ENCODE measurements around the gene PMS2. TPM values are rescaled to one million over a fixed set of nuclear protein-coding genes. Genes with fewer than 3 reads are reported as not detected.

Gene PMS2
- total and polyA plus RNA-seq, 2 donors (not counting 1 experiment from before 2014, with no cell fraction given): 8.1 to 20.3 TPM

DNA sequence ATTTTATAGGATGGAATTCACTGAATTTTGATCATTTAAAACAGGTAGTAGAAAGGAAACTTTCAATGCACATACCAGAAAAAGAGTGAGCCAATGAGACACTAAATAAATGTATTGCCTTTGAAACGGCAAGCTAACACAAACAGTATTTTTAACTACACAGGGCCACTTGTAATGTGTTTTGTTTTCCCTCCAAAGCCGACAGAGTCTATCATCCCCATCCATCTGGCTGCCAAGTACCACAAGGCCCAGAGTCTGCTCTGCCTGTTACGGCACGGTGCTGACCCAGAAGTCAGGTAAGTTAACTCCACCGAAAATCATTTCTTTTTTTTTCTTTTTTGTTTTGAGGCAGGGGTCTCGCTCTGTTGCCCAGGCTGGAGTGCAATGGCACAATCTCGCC, 23.8 kb upstream of the PMS2 start:
- no peak overlapping the region for H3K27ac Mint-ChIP-seq
- no peaks in the 10 kb centered on the region for H3K9me3 Mint-ChIP-seq (ENCODE audit: insufficient read depth)
- Histone ChIP-seq H4K20me1 (ENCODE audit: control insufficient read depth, insufficient read depth, low read length, poor library complexity, severe bottlenecking) (no peaks in the 10 kb centered on the region), H3K9ac (ENCODE audit: low read length) (no peak overlapping the region), H3K27me3 (replicated peaks in 1 of 4; ENCODE audit: control extremely low read depth in 1 of 4, control insufficient read depth in 3 of 4, insufficient read depth in 4 of 4, low read length in 3 of 4) (no peaks in the 10 kb centered on the region), H3K4me3 (ENCODE audit: control extremely low read depth in 1 of 5, extremely low read depth in 1 of 5, insufficient read depth in 1 of 5, low read depth in 2 of 5, low read length in 4 of 5) (no peak overlapping the region), H3K36me3 (replicated peaks in 1 of 2; ENCODE audit: control extremely low read depth in 1 of 2, control insufficient read depth in 1 of 2, extremely low read depth in 1 of 2, insufficient read depth in 2 of 2, low read length in 1 of 2) (peaks cover 6 to 71% of the 10 kb centered on the region in 2 experiments), H3K4me2 (replicated peaks; ENCODE audit: low read depth, low read length, poor library complexity, severe bottlenecking) (no peak overlapping the region), H3K4me1 (ENCODE audit: control insufficient read depth in 2 of 2, insufficient read depth in 2 of 2, low read length in 2 of 2) (peaks cover 0 to under 1% of the 10 kb centered on the region in 2 donors), H2AFZ (ENCODE audit: insufficient read depth, low read depth, low read length, poor library complexity, severe bottlenecking) (no peak overlapping the region), H3K27ac (ENCODE audit: low read length in 2 of 2) (no peak overlapping the region), H3K79me2 (ENCODE audit: control insufficient read depth, insufficient read depth, low read length) (peaks cover 35% of the 10 kb centered on the region), H3K9me3 (ENCODE audit: control extremely low read depth in 1 of 3, control insufficient read depth in 2 of 3, insufficient read depth in 1 of 3, low read length in 2 of 3) (no peaks in the 10 kb centered on the region)
- intact Hi-C loops (cut with micrococcal nuclease): no loop called here
- peaks cover 1% of the 10 kb centered on the region for H3K4me1 Mint-ChIP-seq
- ChIA-PET CTCF (interaction anchor here (0.6 to 1.7 kb wide), 3 partner anchors 74 to 473 kb away, joined by 3 to 5 read pairs (median 5); no protein-coding TSS in a partner anchor), POLR2A (no interaction called here)
- no peaks in the 10 kb centered on the region for H3K27me3 Mint-ChIP-seq
- no peak for DNase-seq
- no peak overlapping the region for H3K4me3 Mint-ChIP-seq
- 98% methylated on average over 5 of the region's 7 CpGs for WGBS (ENCODE audit: insufficient coverage)
- ATAC-seq (ENCODE audit: low read depth): no peak
- TF ChIP-seq EZH2 (IDR thresholded peaks at IDR 0.05; ENCODE audit: borderline replicate concordance, insufficient read depth, low read depth, low read length, poor library complexity, severe bottlenecking): no peak
- TF ChIP-seq, protein P1, sequence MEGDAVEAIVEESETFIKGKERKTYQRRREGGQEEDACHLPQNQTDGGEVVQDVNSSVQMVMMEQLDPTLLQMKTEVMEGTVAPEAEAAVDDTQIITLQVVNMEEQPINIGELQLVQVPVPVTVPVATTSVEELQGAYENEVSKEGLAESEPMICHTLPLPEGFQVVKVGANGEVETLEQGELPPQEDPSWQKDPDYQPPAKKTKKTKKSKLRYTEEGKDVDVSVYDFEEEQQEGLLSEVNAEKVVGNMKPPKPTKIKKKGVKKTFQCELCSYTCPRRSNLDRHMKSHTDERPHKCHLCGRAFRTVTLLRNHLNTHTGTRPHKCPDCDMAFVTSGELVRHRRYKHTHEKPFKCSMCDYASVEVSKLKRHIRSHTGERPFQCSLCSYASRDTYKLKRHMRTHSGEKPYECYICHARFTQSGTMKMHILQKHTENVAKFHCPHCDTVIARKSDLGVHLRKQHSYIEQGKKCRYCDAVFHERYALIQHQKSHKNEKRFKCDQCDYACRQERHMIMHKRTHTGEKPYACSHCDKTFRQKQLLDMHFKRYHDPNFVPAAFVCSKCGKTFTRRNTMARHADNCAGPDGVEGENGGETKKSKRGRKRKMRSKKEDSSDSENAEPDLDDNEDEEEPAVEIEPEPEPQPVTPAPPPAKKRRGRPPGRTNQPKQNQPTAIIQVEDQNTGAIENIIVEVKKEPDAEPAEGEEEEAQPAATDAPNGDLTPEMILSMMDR (IDR thresholded peaks at IDR 0.05): no peak

DNA sequence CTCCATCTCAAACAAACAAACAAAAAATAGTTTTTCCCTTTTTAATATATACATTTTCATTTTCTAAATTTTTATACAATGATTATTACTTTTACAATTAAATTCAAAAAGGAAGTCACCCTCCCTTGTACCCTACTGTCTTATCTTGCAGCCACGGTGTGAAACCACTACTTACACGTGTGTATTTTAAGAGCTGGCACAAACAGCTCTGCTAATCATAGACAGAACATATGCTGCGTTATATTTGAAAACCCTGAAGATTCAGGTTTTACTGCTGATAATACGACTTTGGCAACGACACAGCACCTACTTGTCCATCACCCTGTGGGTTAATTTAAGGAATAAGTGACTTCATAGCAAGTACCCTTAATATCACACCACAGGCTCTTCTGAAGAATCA, 23.3 kb upstream of the PMS2 start:
- no peak for DNase-seq
- TF ChIP-seq EZH2 (IDR thresholded peaks at IDR 0.05; ENCODE audit: borderline replicate concordance, insufficient read depth, low read depth, low read length, poor library complexity, severe bottlenecking): no peak
- TF ChIP-seq, protein P1 (IDR thresholded peaks at IDR 0.05): no peak
- Mint-ChIP-seq H3K4me3 (no peak overlapping the region), H3K4me1 (peaks cover 4% of the 10 kb centered on the region), H3K27ac (no peak overlapping the region), H3K27me3 (no peaks in the 10 kb centered on the region), H3K9me3 (ENCODE audit: insufficient read depth) (no peaks in the 10 kb centered on the region)
- no peak for ATAC-seq (ENCODE audit: low read depth)
- Histone ChIP-seq H2AFZ (ENCODE audit: insufficient read depth, low read depth, low read length, poor library complexity, severe bottlenecking) (no peak overlapping the region), H3K9ac (ENCODE audit: low read length) (no peak overlapping the region), H3K9me3 (ENCODE audit: control extremely low read depth in 1 of 3, control insufficient read depth in 2 of 3, insufficient read depth in 1 of 3, low read length in 2 of 3) (no peaks in the 10 kb centered on the region), H3K27ac (ENCODE audit: low read length in 2 of 2) (no peak overlapping the region), H4K20me1 (ENCODE audit: control insufficient read depth, insufficient read depth, low read length, poor library complexity, severe bottlenecking) (no peaks in the 10 kb centered on the region), H3K4me1 (ENCODE audit: control insufficient read depth in 2 of 2, insufficient read depth in 2 of 2, low read length in 2 of 2) (peaks cover under 1 to 5% of the 10 kb centered on the region in 2 donors), H3K27me3 (replicated peaks in 1 of 4; ENCODE audit: control extremely low read depth in 1 of 4, control insufficient read depth in 3 of 4, insufficient read depth in 4 of 4, low read length in 3 of 4) (no peaks in the 10 kb centered on the region), H3K4me2 (replicated peaks; ENCODE audit: low read depth, low read length, poor library complexity, severe bottlenecking) (no peak overlapping the region), H3K36me3 (replicated peaks in 1 of 2; ENCODE audit: control extremely low read depth in 1 of 2, control insufficient read depth in 1 of 2, extremely low read depth in 1 of 2, insufficient read depth in 2 of 2, low read length in 1 of 2) (peaks cover 6 to 71% of the 10 kb centered on the region in 2 experiments), H3K4me3 (ENCODE audit: control extremely low read depth in 1 of 5, extremely low read depth in 1 of 5, insufficient read depth in 1 of 5, low read depth in 2 of 5, low read length in 4 of 5) (no peak overlapping the region), H3K79me2 (ENCODE audit: control insufficient read depth, insufficient read depth, low read length) (peaks cover 34% of the 10 kb centered on the region)
- WGBS (ENCODE audit: insufficient coverage): 50% methylated on average over 2 of the region's 5 CpGs
- intact Hi-C loops (cut with micrococcal nuclease): no loop called here
- ChIA-PET POLR2A (no interaction called here), CTCF (interaction anchor here (0.6 to 1.7 kb wide), 3 partner anchors 74 to 473 kb away, joined by 3 to 5 read pairs (median 5); no protein-coding TSS in a partner anchor)

Data from B cell (primary cell).